ENCODE data around the gene ABHD4.

GRCh38 chr14:22657861-22658260 lies 59.8 kb downstream of the ABHD4 start:
- TF ChIP-seq CTCF (conservative IDR thresholded peaks at IDR 0.05; ENCODE audit: low read length) (peak; percentile 78), EZH2phosphoT487 (IDR thresholded peaks at IDR 0.05; ENCODE audit: borderline replicate concordance, low read depth, low read length) (no peak)
